GM21786 (cell line): ENCODE measurements around the gene HDGFL2.

Source experiments
- ATAC-seq: cut with Tn5 transposase; IDR thresholded peaks from one replicate; pipeline ENCODE4 v1.9.1; 2021; ENCODE audit not compliant: unreplicated experiment

The HDGFL2 gene

DNA sequence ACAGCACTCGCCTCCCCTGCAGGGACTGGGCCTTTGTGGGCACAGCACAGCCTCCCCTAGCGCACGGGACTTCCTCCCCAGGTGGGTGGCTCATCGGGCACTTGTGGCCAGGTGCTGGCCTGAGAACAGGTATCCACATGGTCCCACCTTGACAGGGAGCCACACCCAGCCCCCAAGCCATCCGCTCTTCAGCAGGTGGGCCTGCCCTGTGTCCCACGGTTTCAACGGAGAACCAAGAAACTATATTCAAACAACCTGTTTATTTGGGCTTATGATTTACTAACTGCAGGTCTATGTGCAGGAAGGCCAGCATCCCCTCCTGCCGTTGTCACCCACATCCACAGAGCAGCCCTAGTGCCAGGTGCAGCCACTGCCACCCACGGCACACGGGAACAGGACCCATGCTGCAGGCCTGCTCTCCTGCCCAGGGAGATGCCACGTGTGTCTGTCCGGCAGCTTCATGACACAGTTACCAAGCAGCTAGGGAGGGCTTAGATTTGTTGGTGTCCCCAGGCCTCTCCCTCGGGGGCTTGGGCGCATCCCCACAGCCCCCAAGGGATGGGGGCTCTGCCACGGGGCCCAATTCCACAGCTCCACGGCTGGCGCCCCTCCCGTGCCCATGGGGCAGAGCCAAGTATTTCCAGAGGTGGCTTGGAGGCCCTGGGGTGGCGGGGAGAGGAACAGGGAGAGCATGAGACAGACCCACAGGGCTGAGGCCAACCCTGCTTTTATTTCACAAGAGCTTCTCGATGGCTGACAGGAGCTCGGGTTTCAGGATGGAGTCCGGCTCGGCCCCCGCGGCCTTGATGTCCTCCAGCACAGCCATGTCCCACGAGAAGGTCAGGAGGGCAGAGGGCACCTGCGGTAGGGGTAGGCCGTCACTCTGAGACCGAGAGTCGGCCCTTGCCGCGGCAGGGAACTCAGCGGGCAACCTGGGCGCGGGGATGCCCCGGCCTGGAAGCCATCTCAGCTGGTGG is 27.0 kb upstream of the HDGFL2 start:
- ATAC-seq: no peak

DNA sequence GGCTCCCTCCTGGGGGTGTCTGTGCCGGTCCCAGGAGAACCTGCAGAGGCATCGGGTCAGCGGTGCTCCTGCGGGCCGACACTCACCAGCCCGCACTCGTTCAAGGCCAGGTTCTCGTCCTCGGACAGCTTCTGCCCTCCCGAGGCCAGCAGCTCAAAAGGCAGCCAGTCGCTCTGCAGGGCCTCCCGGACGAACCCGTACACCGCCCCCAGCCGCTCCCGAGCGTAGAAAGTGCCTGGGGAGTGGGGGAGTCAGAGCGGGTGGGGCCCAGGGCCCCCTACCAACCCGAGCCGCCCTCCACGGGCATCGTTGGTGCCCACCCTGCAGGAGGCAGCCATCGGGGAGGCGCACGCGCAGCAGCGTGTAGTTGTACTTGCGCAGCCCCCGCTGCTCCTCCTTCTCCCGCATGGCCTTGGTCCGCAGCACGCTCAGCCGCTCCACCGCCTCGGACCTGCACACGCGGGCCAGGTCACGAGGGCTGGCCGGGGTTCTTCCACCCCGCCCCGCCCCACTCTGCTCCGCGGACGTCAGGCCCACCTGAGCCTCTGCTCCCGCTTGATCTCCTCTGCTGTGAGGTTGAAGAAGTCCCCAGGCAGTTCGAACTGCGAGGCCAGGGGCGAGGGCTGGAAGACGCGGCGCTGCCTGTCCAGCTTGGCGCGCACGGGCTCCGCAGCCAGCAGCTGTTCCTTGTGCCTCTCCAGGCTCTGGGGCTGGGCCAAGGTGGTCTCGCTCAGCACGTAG is 26.0 kb upstream of the HDGFL2 start:
- ATAC-seq: no peak

DNA sequence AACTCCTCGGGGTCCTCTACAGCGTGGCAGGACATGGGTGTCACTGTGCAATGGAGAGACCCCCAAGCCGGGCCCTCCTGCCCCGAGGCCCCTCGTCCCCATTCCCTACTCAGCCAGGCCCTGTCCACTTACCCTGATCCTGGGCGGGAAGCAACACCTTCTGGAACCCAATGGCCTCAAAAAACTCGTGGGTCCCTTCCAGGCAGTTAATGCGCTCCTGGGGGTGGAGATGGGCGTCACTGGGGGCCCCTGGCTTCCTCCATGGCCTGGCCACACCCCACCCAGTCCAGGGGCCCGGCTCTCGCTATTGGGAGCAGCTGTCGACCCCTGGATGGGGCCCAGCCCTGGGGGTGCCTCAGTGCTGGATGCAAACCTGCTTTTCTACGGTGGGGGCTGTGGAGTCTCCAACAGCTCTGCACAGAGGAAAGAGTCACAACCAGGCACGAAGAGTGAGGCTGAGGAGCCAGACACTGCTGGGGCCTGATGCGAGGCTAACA is 25.3 kb upstream of the HDGFL2 start:
- no peak for ATAC-seq

DNA sequence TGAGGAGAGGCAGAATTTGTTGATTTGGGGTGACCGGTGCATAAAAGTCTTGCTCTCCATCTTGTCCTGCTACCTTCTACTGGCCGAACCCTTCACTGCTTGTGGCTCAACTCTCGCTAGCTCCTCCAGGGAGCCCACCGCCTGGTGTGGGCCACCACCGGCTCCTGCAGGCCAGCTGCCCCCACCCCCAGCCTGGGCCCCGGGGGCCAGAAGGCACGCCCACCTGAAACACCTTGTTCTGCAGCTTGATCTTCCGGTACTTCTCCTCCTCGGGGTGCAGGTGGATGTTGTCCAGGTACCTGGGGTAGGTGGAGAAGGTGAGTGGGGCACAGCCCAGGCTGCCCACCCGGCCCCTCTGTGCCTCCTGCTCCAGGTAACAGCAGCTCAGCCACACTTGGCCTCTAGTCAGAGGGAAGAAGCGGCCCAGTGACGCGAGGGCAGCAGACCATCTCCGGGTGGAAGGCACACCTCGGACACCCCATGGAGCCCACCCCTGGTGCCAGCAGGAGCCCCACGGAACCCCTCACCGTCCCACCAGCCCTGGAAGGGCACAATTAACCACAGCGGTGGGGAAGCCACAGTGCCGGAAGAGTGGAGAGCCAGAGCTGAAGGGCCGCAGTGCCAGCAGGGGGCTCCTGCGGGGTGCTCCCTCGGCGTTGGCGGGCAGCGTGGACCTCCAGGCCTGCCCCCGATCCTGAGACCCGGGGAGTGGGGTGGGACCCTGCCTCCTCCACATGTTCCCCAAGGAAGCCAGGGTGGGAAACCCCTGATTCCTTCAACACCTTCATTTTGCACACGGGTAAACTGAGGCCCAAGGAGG is 24.6 kb upstream of the HDGFL2 start:
- ATAC-seq: no peak

DNA sequence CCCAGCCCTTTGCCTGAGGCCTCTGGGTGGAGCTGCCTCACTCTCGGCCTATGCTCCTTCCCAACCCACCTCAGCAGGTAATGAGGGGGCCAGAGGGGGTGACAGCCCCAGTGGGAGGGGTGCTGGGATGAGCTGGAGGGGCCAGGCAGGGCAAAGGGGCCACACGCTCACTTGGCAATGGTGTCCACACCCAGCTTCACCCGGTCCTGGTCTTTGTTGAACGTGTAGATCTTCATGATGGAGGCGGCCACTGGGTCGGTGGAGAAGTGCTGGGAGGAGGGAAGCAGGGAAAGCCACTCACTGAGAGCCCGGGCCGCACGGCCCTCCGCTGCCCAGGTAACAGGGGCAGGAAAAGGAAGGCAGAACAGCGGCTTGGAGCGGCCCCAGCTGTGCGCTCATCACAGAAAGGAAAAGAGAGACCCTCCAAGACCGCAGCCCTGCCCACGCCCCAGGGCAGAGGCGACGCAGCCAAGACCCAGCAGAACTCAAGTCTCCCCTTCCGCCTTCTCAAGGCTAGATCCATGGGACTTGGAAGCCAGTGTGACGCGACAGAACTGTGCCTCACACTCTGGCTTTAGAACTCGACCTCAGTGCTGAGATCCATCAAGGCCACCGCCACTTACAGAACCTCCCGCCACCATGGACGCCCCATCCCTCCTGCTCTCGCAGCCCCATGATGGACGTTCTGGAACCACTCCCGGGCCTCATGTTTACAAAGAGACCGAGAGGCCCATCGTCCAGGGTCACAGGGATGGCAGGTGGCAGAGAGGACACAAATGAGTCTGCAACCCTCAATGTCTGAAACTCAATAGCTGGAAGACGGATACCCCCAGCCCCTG is 23.7 kb upstream of the HDGFL2 start:
- ATAC-seq: no peak

DNA sequence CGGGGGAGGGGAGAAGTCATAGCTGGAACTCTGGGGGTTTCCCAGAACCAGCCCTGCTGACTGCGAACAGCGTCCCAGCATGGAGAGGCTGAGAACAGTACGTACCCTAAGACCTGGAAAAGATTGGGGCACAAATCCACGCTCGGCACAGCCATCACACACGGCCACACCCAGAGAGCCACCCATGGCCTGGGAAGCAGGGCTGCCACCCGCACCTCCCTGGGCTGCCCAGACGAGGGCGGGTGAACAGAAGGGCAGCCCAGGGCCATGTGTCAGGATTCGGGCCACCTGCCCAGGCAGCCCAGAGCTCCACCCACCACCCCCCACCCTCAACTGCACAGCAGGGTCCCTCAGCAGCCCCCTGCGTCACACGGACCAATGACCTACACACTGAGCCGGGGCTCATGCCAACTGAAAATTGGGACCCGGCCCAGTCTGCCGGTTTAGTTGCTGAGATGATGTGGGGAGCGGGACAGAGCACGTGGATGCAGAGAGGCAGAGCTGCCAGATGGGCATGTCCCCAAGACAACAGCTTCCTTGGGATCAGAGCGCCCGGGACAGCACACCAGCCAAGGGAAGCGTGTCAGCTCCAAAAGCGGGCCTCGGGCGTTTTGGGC is 23.0 kb upstream of the HDGFL2 start:
- no peak for ATAC-seq

DNA sequence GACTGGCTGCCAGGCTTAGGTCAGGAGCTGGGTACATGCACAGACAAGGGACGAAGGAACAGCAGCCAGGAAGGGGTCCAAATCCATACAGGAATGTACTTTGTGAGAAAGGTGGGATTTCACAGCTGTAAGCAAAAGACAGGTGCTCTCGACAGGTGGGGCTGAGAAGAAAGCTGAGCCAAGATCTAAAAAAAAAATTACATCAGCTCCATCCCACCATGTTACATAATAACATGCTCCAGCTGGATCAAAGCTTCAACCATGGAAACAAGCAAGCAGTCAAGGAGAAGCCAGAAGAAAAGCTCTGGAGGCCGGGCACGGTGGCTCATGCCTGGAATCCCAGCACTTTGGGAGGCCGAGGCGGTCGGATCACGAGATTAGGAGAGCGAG is 22.5 kb upstream of the HDGFL2 start:
- ATAC-seq: no peak

DNA sequence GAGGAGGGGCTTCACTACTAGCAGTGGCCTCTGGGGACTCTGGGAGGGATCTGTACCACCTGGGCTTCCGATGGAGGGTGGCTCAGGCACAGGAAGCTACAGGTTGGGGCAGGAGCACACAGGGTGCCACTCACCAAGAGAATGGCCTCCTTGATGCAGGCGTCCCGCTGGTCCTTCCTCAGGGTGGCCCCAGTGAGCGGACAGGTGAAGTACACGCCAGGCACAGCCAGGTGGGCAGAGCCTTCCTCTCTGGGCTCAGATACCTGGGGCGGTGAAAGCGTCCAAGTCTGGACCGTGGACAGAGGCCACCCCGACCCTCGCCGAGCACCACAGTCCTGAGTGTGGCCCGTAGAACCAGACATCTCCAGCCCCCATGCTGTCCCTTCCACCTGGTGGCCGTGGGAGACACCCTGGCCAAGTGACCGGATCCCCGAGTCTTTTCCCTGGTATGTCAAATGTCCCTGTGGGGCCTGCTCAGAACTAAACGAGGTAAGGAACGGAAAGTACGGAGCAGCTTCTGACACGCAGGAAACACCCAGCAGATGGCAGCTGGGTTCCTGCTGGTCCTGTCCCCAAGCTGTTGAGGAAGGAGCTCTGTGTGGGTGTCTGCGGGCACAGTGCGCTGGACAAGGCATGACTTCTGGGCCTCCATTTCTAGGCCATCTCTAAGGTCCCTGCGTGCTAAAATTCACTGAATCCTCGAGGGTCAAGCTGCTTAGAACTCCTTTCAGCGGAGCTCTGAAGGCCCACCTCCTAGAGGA is 19.7 kb upstream of the HDGFL2 start:
- ATAC-seq: no peak

DNA sequence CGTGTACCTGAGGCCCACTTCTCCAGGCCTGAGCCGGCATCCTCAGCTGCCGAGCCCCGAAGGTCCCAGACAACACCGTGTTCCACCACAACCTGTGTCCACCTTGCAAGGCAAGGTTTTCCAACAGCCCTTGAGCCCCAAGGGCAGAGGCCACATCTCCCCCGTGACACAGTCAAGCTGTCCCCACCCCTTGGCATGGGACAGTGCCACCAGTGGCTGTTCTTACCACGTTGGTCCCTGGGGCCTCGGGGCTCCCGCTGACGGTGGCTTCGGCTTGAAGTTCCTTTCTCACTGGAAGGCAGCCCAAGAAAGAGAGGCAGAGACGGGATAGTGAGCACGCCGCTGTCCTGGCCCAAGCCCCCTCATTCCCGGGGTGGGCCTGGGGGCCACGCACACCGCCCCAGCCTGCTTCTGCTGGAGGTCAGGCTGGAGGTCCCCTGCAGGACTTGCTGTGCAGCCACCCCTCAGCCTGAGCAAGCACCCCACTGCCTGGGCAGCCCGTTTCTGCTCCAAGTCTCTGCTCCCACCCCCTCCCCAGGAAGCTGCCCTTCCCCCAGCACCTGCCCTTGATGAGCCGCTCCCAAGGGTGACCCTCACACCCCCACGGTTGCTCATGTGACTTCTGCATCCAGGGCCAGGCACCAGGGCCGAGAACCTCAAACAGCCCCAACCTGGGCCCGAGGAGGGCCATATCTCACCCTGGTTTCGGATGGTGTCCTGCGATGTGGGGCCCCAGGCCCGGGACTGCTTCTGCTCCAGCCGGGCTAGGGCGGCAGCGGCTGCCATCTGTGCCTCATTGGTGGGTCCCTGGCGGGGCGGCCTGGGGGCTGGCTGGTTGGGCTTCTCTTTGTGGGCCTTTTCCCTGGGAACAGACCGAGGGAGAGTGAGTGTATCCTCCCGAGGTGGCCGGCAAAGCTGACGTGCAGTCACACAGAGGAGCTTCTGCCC is 18.6 kb upstream of the HDGFL2 start:
- ATAC-seq: no peak

DNA sequence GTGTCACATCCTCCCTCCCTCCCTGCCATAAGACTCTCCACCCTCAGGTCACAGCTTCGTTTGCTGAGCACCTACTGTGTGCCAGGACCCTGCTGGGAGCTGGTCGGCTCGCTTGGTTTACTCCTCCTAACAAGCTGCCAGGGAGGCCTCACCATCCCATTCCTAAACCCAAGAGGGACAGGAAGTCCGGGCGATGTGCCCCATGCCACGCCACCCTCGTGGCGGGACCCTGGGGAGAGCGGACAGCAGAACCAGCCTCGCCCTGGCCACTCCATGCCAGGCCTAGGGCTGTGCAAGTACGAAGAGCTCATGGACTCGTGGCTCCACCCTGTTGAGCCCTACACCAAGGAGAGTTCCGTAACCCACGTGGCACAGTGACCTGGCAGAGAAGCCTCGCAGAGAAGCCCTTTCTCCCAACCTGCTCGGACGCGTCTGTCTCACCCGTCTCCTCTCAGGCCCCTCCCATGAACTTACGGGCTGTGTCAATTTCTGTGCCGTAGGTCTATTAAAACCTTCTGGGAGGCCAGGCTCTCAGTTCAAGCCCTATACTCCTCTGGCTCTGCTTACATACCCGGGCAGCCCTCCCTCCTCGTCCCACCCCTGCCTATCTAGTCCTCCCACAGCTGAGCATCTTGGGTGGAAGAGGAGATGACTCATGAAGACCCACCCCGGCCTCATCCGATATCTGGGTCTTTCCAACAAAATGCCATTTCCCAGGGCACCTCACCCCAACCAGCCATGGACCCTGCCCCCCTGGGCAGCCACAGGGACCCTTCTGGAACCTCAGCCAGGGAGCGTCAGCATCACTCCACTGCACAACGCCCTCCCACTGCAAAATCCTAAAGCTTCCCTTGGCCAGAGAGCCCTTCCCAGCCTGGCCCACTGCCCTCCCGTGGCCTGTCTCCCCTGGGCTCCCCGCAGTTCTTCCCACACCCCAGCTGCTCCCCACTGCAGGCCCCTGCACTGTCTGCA is 17.1 kb upstream of the HDGFL2 start:
- no peak for ATAC-seq

DNA sequence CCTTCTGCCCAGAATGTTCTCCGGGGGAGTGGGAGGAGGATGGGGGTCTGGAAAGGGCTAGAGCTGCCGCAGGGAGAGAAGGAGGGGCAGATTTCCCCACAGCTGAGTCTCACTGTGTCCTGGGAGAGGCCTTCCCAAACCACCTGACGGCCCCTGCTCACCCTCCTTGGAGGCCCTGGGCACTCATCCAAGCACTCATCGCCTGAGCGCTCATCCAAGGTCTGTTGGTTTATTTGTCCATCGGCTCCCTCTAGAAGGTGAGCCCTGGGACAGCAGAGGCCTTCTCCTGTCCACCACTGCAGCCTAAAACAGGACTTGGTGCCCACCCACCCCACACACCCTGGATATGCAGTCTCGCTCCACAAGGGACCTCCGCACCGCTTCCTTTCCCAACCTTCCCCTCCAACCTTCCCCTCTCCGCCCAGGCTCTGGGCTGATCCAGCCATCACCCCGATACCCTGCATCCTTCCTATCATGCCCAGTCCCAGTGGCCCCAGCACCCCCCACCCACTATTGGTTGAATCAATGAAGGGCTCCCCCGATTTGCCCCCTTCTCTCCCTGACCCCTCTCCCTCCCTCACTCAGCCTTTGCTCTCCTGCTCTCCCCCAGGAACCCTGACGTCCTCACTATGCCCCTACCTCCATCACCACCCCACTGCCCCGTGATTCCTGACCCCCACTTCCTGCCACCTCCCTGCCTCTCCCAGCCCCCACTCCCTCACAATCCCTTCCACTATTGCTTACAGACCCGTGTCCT is 16.2 kb upstream of the HDGFL2 start:
- ATAC-seq: no peak

DNA sequence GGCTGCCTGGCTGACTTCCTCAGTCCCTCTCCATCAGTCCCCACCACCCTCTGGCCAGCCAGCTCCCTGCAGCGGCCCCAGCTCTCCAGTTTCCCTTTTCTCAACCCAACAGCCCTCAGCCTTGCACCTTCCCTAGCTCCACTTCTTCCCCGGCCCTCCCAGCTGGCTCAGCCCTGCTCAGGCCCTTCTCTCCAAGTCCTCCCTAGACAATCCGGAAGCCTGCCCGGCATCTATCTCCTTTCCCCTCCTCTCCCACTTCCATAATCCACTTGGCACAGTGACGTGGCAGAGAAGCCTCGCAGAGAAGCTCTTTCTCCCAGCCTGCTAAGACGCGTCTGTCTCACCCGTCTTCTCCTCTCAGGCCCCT is 15.6 kb upstream of the HDGFL2 start:
- no peak for ATAC-seq

DNA sequence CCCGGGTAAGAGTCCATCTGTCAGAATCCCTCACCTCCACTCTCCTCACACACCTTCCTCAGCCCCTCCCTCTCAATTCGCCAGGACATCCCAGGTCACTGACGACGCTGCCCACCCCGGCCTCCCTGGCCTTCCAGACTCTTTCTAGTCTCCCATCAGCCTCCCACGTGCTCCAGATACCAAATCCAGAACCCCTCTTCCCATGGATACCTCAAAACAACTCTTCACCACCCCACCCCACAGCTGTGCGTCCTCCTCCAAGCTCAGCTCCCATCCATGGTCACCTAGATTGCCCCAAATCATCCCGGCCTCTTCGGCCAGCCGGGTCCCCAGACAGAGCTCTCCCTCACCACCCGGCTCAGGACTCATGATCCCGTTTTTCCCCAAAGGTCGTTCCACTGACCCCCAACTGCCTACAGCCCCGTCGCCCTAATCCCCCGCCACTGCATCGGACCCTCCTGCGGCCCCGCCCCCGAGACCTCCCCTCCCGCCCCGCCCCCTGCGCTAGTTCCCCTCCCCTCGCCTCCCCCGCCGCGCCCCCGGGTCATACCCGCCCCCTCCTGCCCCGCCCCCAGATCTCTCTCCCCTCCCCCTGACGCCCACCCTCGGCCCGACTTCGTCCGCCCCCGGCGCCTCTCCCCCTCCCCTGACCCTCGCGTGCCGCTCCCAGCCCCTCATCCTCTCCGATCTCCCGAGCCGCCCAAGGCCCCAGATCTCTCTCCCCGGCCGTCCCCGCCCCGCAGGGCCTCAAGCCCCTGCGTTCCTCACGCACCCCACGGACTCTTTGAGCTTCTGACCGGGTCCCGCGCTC is 15.0 kb upstream of the HDGFL2 start:
- ATAC-seq: peak; percentile 9

DNA sequence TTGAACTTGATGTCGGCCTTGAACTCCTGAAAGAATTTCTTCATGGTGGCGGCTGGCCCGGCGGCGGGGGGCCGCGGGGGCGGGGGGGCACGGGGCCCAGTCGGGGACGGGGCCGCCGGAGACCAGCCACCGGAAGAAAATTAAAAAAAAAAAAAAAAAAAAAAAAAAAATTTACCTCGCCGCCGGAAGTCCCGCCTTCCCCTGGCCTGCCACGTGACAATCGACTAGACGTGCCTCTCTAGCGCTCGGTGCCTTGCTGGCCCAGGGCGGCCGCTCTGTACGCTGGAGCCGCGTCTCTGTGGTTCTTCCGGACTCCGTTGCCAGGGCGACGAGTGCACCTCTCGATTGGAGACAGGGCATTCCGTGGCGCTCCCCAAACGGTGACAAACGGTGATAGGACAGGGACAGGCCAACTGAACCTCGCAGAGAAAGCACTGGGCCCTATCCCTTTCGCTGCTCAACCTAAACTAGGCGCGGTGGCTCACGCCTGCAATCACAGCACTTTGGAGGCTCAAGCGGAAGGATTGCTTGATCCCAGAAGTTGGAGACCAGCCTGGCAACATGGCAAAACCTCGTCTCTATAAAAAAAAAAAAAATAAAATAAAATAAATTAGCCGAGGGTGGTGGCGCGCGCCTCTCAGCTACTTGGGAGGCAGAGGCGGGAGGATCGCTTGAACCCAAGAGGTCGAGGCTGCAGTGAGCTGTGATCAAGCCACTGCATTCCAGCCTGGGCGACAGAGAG is 14.3 kb upstream of the HDGFL2 start, which contains the start of gene UBXN6:
Gene UBXN6 (minus strand): TSS at position 141 of the 742 bp plus-strand sequence. CDS start 97 bp downstream, at position 44.
- ATAC-seq: peak; percentile 92
